Hypothalamus (tissue), 51 donors: ENCODE measurements around the gene CPNE5.
"Not testable (repeated sequence)": the region's sequence is repeated elsewhere in the genome, so short reads cannot be mapped to it uniquely, and the experiment has no call there.

Experiments
- DNase-seq, 51 donors: peaks; one replicate each; lab custom pipeline; 2025; lab: John Stamatoyannopoulos, UW

The CPNE5 gene

DNA sequence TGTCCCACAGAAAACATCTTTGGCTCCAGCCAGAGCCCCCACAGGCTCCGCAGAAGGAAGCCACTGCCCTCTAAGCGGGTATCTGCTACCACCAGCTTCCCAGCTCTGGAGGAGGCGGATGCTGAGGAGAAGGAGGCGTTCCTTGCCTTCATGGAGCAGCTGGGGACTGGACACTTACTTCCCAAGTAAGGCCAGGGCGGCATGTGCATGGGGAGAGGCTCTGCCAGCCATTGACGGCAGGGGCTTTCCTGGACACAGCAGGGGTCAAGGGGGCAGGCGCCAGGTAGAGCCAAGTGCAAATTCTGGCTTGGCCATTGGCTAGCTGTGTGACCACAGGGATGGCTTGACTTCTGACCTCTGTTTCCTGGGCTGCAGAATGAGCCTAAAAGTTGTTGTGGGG, 123.8 kb downstream of the CPNE5 start:
- no peak for DNase-seq

DNA sequence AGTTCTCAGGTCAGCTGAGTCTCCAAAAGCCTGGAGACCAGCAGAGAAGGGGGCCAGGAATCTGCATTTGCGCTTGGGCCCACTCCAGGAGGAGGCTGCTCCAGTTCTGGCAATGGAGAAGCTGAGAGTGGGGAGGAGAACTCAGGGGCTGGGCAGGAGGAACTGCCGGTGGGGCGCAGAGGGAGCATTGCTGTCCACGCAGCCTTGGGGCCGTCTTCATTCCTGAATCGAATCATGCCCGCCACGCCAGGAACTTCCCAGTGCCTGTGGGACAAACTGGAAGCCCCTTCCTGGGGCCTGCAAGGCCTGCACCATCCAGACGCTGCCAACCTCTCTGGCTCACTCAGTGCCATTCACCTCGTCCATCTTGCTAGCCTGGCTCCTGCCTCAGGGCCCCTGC, 124.7 kb downstream of the CPNE5 start:
- no peak for DNase-seq

DNA sequence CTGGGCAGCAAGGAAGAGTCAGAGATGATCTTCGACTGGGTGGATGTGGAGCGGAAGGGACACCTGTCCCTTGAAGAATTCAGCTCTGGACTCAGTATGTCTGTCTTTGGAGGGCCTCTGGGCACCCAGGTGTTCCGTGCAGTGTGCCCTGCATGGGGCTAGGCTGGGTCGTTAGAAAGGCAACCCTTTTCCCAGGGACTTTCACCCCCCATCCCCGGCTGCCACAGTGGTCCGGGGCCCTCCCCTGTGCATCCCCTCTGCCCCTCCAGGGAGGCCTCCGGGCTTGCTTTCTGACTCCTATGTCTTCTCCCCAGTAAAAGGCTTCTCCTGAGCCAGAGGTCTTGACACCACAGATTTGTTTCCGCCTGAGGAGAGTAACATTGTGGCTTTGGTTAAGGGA, 125.4 kb downstream of the CPNE5 start:
- no peak for DNase-seq

DNA sequence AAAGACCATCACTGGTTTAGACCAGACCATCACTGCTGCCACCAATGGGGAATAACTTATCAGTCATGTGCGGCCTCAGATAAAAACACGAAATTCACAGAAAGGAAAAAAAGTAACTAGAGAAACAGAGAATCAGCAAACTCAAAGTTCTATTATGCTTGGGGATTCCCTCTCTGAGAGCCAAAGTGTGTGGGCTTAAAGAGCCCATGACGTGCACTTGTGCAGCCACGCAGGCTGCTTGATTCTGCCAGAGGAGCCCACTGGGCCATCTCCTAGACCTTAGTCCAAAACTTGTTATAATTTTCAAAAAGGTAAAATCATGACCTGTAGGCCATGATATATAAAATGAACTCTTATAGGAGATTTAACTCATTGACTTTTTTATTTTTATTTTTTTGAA, 126.4 kb downstream of the CPNE5 start:
- DNase-seq, result no peak

DNA sequence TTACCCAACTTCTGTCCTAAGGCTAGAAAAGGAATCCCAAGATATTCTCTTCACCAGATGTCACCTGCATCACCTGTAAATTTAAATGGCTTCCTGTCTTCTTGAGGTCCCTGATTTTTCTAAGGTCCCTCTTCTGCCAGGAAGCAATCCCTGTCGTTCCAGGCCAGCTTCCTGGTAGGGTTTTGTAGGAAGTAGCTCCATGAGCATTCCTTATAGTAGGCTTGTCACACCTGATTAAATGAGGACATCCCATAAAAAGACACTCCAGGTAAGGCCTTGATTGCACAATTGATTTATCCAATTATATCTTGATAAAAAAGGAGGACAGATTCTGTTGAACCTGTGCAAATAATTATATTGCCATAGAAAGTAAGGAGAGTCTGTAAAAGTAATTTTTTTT, 132.9 kb downstream of the CPNE5 start:
- DNase-seq, result no peak

DNA sequence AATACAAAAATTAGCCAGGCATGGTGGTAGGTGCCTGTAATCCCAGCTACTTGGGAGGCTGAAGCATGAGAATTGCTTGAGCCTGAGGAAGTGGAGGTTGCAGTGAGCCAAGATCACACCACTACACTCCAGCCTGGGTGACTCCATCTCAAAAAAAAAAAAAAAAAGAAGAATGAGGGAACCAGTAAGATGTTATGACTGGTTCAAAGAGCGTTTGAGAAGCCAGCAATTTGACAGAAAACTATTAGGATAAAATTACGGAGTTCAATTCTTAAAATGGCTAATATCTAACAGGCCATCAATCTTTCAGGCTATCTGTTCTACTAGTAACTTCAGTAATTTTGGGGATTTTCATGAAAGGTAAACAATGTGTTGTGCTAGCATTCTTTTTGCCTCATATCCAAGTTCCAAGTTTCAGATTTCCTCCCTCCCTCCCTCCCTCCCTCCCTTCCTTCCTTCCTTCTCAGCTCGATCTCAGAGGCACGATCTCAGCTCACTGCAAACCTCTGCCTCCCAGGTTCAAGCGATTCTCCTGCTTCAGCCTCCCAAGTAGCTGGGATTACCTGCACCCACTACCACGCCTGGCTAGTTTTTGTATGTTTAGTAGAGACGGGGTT, 134.2 kb downstream of the CPNE5 start:
- not testable (repeated sequence) for DNase-seq

DNA sequence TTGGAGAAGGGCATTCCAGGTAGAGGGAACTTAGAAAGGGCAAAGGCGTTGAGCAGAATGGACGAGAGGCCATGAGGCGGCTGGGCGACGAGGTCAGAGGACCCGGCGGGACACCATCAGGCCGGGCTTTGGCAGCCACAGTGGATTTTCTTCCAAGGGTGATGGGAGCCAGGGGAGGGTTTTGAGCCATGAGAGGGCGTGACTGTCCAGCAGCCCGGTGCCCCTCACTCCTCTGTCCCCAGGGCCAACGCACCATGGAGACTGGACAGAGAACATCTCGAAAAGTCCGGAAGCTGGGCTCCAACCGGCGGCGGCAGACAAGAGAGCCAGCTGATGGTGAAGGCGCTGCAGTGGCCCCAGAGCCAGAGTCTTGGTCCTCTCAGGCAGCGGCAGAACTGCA, 135.3 kb downstream of the CPNE5 start:
- no peak for DNase-seq

DNA sequence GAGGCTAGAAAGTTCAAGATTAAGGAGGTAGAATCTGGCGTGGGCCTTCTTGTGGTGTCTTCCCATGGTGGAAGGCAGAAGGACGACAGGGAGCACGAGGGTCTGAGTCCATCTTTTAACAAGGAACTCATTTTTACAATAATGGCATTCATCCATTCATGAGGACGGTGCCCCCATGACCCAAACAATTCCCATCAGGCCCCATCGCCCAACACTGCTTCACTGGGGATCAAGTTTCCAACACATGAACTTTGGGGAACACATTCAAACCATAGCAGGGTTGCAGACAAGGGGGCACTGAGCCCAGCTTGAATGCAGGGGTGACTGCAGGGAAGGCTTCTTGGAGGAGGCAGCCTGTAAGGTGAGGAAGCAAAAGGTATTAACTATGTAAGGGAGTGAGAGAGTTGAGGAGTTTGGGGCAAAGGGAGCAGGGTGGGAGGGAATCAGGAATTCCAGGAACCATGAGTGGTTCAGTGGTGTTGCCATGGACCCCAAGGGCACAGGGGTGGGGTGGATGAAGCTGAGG, 136.1 kb downstream of the CPNE5 start:
- no peak for DNase-seq

DNA sequence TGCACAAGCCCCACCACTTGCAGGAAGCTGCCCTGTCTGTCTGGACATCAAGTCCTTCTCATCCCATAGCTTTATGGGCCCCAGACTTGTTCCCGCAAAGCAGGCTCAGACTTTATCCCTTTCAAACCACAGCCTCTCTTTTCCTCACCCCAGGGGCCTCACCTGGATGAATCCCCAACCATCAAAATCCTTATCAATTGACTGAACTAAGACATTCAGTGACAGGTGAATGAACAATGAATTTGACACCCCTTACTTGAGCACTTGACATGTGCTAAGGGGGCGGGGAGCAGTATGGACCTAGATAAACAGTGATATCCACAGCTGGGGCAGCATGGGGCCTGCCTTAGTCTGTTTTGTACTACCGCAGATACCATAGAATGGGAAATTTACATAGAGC, 136.6 kb downstream of the CPNE5 start:
- DNase-seq, result no peak

DNA sequence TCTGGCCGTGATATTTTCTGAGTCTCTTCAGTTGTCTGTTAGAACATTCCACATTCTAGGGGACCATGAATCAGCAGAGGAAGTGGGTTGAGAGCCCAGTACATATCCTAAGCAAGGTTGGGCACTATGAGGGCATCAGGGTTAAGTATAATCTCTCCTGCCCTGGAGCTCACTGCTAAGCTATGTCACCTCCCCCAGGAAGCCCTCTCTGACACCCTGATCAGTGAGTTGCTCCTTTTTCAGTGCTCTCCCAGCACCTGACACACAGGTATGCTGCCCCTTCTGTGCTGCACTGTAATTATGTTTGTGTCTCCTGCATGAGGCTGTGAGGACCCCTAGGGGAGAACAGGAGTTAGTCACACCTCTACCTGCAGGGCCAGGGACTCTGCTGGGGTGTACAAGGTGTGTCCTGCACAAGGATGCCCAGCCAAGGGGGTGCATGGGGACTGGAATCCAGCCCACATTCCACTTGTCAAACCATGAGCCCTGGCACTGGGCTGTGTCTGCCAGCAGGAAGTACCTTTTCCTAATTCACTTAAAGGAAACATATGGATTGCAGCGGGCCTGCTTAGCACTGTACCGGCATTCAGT, 137.7 kb downstream of the CPNE5 start:
- no peak for DNase-seq

DNA sequence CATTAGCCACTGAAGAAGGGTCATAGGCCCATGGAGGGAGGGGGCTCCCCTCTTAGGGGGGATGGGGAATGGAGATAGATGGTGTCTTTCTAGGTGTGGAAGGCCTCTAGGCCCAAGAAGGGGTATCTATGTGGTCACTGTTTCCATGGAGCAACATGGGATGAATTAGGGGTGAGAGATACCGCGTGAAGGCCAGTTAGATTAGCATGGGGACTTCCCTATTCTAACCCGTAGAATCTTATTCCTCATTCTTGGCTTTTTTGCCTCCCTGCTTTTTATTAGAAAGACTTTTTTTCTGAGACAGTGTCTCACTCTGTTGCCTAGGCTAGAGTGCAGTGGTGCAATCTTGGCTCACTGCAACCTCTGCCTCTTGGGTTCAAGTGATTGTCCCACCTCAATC, 138.4 kb downstream of the CPNE5 start:
- no peak for DNase-seq

DNA sequence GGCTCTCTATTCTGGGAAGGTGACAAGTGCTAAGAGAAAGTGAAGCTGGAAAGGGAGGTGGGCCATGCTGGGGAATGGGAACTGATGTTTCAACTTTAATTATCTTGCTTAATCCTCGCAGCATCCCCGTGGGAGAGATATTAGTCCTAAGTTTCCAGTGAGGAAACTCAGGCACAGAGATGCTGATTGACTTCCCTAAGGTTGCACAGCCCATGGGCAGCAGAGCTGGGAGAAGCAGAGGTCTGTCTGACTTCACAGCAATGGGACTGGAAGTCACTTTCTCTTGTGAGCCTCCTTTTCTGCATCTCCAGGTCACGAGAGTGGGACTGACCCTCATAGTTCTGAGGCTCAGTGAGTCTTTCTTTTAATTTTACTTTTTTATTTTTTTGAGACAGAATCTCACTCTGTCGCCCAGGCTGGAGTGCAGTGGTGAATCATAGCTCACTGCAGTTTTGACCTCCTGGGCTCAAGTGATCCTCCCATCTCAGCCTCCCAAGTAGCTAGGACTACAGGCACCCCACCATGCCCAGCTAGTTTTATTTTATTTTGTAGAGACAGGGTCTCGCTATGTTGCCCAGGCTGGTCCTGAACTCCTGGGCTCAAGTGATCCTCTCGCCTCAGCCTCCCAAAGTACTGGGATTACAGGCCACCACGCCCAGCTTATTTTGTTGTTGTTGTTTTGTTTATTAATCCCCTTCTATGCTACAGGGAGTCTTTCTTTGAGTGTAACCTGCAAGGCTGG, 139.0 kb downstream of the CPNE5 start:
- no peak for DNase-seq

DNA sequence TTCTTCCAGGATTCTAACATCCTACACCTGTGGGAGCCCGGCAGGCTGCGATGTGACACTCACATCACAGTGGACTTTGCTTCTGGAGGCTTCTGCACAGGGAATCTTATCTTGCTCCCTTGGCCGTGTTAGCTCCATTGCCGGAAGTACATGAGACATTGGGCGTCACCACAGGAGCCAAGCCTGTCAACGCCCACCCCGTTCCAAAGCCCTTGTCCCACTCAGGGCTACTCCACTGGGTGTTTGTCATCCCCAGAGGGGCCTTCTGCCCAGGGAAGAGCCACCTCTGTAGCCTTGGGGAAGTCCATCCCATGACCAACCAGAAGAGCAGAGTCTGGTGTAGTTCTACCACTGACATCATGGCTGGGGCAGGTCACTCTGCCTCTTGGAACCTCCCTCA, 139.9 kb downstream of the CPNE5 start:
- no peak for DNase-seq

DNA sequence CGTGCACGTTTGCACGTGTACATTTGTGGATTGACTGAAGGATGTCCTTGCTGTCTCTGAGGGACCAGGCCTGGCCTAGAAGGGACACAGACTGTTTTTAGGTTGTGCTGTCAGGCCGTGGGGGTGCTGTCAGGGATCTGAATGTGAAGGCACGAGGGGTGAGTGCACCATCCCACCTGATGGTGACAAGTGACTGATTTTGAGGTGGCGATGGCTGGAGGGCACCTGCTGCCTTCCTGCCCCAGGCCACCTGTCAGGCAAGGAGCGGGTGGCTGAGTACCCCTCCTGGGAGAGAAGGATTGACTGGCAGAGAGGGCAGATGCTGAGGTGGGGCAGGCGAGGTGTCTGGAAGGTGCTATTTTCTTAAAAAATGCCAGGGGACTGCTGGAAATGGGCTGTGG, 140.4 kb downstream of the CPNE5 start:
- no peak for DNase-seq

DNA sequence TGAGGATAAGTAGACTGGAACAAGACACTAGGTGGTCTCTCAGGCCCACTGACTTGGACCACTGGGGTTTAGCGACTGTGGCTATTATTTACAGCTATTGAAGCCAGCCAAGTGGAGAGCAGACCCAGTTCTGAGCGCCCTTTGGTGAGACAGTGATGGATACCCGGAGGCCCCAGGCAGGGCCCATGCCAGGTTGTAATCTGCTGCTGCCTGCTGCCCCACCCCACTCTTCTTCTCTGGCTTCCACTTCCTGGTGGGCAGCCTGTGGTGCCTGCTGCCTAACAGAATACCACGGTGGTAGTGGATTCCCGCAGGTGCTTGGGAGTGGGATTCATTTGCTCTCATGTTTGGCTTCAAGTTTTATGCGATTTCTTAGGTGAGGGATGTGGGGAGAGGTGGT, 141.0 kb downstream of the CPNE5 start:
- no peak for DNase-seq

DNA sequence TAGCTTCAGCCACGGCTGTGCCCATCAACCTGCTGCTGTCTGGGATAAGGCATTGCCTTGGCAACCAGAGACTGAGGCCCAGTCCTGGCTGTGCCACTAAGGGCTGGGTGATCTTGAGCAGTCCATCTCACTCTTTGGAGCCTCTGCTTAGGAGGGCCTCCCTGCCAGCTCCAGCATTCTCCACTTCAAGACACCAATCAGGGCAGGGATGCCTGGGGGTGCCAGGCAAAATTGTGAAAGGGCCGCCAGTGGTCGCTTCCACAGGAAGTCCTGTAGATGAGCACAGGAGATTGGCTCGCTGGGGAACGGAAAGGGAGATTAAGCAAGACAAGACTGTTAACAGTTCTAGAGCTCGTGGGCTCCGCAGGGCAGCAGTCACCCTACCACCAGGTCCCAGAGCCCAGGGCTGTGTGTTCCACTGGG, 141.8 kb downstream of the CPNE5 start, which contains the start of gene RAB44:
Gene RAB44, plus strand, starts transcription at position 346 of the 423 bp plus-strand sequence. CDS start 6,410 bp downstream, outside the sequence.
- no peak for DNase-seq

DNA sequence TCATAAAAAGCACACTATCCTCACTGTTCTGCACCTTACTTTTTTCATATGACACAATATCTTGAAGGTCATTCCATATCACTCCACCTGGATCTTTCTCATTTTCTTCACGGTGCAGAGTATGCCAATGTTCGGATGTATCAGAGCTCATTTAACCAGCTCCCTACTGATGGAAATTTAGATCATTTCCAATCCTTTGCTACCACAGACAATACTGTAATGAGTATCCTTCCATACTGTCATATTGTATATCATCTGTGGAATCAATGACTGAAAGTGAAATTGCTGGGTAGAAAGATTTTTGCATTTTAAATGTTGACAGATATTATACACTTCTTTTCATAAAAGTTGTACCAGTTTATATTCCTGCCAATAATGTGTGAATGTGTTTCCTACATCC, 143.8 kb downstream of the CPNE5 start:
- DNase-seq, result no peak

DNA sequence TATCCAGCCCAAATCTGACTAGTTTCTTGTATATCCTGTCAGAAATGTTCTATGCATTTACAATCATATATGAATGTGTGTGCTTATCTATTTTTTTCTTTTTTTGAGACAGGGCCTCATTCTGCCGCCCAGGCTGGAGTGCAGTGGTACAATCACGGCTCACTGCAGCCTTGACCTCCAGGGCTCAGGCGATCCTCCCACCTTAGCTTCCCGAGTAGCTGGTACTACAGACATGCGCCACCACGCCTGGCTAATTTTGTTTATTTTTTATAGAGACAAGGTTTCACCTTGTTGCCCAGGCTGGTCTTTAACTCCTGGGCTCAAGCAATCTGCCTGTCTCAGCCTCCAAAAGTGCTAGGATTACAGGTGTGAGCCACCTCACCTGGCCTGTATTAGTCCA, 144.6 kb downstream of the CPNE5 start:
- DNase-seq, result no peak

DNA sequence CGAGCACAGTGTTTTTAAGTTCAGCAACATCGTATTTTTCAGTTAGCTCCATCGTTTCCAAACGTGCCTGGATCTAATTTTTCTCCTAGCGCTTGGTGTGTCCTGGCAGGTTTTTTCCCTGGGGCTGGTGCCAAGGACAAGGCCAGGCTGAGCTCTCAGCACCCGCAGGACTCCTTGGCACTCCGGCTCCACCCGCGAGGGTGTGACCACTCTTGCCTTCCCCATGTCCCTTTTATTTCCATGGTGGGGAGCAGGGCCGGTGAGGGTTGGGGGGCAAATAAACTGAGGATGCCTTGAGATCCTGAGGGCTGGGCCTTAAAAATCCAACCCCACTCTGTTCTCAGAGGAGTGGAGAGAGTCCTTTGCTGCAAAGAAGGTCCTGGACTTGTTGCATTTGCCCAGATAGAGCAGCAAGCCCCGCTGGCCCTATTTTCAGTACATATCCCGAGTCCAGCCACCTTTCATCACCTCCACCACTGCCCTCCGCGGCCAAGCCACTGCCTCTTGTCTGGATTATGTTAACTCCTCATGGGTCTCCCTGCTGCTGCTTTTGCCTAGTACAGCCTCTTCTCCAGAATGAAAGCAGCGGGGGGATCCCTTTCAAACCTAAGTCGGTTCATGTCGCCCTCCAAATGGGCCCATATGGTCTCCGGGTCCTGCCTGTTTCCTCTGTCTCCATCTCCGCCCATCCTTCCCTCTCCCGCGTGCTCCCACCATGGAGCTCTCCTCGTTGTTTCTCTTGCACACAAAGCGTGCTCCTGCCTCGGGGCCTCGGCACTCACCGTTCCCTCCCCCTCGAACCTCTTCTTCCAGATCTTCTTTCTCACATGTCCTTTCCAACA, 146.2 kb downstream of the CPNE5 start:
- no peak for DNase-seq

DNA sequence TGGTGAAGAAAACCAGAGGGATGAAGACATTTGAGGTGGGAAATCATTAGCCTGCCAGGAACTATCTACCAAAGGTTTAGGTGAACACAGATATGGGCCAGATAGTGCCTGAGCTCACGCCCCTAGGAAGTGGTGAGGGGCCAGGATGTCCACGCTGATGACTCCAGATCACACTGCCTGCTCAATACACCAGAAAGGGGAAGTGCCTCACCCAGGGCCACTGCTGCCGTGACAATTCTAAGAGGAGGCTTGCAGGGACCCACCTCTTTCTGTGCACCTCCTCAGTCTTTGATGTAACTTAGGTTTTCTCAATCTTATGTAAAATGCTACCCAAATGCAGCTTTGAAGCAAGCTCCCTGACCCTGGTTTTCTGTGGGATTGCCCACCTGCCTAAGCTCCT, 147.0 kb downstream of the CPNE5 start:
- DNase-seq, result no peak

DNA sequence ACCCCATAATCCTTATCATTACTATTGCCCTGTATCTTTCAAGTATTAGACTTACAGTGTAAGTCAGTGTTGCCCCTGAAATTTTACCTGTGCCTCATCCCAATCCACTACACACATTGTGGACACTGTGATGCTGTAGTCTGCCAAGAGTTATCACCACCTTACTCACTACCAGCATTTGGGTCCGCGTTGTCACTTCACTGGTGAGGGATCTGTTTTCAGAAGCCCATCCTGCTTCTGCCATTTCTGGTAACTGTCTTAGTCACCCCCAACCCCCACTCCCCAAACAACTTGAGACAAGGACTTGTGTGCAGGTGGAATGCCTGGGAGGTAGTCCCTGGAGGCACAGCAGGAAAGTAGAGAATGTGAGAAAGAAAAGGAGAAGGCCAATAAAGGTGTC, 147.6 kb downstream of the CPNE5 start:
- no peak for DNase-seq
